Embryonic facial prominence (tissue), 1 donor: ENCODE data around the gene CSGALNACT2.
"Not testable (repeated sequence)": the region's sequence is repeated elsewhere in the genome, so short reads cannot be mapped to it uniquely, and the experiment has no call there.

Experiments
- DNase-seq: peaks from one replicate; pipeline ENCODE4 v3.0.0-alpha.2; 2016; ENCODE audit errors: extremely low spot score

Gene CSGALNACT2

DNA sequence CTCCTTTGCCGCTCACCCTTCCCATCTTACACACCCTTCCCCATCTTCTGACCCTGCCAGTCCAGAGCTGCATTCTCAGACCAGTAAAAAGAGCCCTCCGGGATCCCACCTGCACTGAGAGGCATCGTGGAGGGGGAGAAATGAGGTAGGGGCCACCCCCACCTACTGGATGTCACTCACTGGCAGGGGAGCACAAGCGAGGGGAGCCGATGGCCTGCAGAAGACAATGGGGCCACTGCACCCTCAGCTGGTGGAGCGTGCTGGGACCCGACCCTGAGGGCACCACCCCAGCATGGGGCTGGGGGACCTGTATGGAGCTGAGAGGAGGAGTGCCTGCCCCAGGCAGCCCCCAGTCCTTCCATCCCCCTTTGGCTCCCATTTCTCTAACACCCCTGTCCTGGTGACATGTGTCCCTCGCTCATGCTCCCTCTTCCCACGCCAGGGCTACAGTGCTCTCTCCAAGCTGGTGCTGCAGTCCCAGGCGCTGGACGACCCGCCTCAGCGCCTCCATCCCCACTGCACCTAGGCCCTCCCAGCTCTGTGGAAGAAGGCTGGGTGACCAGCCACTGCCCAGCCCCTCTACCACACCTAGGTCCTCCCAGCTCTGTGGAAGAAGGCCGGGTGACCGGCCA is 78.8 kb downstream of the CSGALNACT2 start:
- DNase-seq = no peak

DNA sequence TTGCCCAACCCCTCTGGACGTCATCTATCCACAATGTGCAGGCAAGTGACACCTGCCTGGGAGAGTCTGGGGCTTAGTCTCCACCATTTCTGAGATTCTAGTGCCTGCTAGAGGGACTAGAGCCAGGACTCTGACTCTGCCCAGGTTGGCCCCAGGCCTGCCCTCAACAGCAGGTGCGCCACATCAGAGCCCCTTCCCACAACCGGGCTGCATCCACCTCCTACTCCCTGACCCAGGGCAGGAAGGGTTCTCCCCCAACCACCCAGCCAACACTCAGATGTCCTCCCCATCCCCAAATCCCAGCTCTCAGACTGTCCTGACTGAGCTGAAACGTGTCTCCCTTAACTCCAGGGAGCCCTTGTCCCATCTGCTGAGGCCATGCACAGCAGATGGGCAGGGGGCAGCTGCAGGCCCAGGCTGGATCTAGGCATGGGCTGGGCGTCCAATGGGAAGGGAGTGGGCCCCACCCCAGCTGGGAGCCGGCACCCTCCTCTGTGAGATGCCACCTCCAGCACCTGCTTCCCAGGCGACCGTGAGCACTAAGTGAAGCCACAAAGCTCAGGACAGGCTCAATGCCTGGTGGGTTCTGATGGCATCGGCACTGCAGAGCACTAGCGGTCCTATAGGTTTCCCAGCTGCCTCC is 79.4 kb downstream of the CSGALNACT2 start:
- no peak for DNase-seq

DNA sequence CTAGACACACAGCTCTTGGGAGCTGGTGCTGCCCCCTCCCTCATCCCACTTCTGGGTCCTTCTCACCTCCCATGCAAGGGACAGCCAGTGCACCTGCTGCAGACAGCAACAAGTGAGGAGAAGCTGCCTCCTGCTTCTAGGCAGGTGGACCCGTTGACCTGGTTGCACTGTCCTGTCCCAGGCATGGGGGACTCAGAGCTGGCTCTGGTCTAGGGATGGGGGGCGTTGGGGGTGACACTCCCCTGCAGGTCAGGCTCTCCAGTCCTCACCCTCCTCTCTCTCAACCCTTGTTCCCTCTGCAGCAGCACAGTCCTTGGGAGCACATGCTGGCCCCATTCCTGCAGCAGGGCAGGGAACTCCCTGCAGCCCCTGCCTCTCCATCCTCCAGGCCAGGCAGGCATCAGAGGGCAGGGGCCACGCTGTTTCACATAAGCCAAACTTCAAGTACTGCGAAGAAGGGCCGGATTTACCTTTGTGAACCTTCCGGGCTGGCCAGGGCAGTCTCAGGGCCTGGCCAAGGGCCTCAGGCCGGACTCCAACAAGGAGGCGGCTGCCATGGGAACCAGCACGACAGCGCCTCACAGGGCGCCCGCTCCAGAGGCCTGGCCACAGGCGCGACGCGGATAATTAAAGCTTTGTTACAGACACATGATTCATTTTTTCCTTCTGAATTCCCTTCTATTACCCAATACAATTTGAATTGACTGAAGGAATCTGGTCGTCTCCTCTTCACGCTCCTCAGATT is 80.1 kb downstream of the CSGALNACT2 start:
- no peak for DNase-seq

DNA sequence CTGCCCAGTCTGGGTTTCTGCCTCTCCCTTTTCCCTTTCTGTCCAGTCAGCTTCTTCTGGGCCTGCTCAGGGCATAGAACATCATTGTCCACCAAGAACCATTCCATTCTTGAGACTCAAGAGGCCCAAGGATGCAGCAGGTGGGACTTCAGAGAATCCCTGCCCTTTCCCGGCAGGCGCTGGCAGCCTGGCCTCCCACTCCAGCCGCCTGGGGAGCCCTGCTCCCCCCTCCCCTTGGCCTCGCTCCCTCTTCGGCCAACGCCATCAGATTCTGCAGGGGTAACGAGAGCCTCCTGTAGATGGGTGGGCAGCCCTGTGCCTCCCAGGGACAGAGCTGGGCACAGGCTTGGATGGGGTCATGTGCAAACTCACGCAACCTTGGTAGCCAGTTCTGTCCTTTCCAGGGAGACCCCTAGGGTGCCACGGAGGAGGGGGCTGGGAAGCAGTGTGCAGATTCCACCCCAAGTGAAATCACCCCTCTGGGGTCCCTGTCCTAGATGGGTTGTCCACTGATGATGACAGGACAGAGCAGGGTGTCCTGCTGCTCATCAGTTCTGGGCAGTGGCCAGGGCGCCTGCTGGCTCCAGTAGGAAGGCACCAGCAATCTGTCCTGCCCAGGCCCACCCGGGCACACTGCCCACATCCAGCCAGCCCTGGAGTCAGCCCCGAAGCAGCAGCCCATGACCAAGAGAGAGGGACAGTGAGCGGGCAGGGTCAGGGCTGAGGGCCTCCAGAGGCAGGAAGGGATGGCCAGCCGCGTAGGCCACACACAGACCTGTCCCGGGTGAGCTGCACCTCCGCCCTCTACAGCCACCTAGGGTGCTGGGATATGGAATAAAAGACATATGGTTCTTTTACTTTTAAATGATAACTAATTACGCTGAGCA is 80.9 kb downstream of the CSGALNACT2 start:
- no peak for DNase-seq

DNA sequence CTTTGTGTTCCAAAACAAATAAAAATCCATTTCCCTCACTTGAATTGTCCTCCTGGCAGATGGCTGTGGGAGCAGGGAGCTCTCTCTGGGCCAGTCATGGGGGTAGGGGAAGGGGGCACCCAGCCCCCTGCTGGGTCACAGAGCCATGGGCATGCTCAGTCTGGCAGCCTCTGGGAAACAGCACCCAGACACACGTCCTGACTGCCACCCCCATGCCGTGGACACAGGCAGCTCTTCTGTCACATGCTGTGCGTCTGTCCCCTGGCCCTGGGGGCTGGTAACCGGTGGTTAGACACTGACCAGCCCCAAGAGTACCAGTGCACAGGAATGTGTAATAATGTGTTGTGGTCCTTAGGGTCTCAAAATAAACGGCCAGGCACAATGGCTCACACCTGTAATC is 81.6 kb downstream of the CSGALNACT2 start:
- DNase-seq = no peak

DNA sequence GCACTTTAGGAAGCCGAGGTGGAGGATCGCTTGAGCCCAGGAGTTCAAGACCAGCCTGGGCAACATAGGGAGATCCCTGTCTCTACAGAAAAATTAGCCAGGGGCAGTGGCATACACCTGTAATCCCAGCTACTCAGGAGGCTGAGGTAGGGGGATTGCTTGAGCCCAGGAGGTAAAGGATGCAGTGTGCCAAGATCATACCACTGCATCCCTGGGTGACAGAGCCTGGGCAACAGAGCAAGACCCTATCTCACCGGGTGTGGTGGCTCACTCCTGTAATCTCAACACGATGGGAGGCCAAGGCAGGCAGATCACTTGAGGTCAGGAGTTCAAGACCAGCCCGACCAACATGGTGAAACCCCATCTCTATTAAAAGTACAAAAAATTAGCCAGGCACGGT is 82.0 kb downstream of the CSGALNACT2 start:
- DNase-seq = not testable (repeated sequence)

DNA sequence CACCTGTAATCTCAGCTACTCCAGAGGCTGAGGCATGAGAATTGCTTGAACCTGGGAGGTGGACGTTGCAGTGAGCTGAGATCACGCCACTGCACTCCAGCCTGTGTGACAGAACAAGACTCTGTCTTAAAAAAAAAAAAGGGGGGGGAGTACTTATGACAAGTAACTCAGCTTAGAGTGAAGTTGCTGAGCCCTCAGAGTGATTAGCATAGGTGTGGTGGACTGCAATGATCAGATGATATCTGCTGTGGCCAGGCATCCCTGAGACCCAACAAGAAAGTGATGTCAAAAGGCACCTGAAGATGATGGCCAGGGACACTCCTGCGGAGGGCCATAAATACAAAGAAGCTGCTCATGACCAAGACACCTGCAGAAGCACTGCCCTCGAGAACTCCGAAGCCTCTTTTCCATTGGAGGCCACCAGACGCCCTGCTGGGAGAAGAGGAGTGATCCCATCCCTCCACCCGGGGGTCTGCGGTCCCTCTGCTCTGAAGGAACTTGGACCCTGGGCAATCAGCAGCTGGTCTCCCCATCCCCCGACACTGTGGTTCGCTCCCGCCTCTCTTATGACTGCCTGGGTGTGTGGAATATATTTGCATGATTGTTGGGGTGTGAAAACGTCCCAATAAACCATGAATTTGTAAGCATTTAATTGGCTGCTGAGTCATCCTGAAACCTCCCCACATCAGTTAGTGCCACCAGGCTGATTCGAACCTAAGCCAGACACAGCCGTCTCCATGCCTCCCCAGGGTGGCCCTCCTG is 82.6 kb downstream of the CSGALNACT2 start:
- no peak for DNase-seq

DNA sequence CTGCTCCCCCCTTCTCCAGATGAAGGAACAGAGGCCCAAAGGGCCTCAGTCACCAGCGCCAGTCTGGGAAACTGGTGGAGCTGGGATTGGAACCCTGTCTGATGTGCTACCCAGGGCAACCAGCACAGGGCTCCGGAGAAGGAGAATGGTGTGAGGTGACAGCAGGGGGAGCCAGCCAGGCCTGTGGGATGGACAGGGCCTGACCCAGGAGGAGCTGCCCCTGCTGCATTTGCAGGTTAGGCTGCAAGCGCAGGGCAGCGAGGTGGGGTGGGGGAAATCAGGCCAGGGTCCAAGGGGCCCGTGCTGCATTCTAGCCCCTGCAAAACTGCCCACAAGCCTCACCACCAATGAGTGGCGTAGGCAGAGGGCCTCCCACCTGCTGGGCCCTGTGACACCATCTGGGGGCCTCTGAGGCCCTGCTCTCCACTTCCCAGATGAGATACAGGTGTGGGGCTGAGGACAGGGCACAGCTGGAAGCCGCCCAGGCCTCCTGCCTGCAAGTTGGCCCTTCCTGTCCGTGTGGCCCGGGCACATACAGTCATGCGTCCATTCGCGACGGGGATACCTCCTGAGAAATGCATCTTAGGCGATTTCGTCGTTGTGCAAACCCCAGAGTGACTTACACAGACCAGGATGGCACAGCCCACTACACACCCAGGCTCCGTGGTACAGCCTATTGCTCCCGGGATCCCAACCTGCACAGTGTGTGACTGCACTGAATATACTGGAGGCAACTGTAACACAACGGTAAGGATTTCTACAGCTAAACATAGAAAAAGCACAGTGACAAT is 83.4 kb downstream of the CSGALNACT2 start:
- DNase-seq = no peak

DNA sequence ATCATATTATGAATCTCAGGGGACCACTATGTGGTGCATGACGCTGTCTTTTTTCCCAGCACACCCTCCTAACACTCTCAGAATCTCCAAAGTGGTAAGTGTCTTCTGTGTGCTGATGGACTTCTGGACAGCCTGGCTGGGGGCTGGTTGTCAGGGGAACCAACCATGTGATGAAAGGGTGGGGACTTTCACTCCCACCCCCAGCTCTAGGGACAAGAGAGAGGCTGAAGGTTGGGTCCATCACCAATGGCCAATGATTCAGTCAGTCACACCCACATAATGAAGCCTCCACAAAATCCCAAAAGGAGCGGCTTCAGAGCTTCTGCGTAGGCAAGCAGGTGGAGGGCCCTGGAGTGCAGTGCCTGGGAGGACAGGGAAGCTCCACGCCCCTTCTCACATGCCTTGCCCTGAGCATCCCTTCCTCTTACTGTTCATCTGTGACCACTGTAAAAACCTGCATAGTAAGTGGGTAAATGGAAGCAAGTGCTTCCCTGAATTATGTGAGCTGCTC is 84.0 kb downstream of the CSGALNACT2 start:
- DNase-seq = no peak

DNA sequence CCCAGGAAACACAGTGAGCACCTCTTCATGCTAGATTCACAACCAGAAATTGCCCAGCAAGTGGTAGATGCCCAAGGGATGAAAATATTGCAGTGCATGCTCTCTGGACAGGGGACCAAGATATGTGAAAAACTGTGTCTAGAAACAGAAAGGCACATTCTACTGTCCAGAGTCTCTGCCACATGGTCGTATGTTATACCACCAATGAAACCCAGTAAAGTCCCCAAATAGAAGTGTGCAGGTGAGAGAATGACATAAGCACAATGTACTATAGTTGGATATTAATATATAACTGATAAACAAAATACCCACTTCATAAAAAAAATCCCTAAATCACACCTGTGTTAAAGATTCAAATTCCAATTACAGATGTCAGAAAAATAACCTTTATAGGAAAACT is 84.8 kb downstream of the CSGALNACT2 start:
- DNase-seq = no peak

DNA sequence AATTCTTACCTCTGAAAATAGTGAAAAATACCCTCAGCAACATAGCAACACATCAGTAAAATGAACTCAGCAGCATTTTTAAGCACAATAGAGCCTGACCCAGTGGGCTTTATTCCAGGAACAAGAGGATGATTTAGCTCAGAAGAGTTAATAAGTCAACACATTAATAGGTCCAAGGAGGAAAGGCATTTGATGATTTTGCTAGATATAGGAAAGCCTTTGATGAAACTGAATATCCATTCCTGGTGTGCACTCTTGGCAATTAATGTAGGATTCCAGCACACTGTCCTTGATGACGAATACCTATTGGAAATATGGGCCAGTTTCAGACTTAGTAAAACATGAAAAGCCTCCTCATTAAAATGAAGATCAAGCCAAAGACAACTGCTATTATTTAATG is 86.1 kb downstream of the CSGALNACT2 start:
- no peak for DNase-seq

DNA sequence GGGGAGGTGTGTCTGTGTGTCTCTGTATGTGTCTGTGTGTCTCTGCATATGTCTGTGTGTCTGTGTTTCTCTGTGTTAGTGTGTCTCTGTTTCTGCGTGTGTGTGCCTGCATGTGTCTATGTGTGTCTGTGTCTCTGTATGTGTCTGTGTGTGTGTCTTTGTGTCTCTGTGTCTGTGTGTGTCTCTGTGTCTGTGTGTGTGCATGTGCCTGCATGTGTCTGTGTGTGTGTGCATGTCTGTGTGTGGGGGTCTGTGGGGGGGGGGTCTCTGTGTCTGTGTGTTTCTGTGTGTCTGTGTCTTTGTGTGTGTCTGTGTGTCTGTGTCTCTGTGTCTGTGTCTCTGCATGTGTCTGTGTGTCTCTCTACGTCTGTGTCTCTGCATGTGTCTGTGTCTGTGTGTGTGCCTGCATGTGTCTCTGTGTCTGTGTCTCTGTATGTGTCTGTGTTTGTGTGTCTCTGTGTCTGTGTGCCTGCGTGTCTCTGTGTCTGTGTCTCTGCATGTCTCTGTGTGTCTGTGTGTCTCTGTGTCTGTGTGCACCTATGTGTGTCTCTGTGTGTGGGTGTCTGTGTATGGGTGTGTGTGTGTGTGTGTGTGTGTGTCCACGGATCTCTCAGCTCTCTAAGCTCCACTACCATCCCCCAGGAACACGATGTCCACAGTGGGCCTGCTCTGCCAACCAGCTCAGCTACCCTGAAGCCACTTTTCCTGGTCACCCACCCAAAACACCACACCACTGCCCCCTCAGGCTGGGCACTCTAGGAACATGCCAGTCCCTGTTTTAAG is 87.0 kb downstream of the CSGALNACT2 start:
- DNase-seq = no peak

DNA sequence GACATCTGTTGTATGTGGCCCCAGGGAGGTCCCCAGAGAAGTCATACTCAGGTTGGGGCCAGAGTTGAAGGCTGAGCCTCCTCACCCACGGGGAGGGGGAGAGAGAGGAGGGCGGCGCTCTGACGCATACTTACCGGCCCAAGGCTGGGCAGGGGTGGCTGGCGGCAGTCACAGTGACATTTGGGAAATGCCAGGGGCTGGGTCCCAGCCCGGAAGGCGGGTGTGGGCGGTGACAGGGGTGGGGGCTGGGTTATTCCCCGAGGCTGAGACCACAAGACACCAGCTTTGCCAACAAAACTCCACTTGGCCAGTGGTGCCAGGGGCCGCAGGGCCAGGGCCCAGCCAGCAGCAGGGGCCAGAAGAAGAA is 87.5 kb downstream of the CSGALNACT2 start:
- DNase-seq = no peak

DNA sequence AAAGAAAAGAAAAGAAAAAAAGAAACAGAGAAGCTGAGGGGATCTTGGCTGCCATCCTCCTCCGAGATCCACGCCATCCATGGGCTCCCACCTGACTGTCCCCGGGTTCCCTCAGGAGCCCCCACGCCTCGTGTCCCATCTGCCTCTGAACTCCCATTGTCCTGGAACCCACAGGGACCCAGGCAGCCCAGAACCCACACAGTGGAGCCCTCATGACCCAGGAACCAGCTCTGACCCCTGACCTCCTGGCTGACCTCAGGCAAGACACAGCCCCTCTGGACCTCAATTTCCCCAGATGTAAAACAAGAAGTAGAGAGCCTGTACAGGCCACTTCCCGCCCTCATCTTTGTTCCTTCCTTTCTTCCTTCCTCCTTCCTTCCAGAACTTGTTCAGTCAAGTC is 88.2 kb downstream of the CSGALNACT2 start:
- no peak for DNase-seq

DNA sequence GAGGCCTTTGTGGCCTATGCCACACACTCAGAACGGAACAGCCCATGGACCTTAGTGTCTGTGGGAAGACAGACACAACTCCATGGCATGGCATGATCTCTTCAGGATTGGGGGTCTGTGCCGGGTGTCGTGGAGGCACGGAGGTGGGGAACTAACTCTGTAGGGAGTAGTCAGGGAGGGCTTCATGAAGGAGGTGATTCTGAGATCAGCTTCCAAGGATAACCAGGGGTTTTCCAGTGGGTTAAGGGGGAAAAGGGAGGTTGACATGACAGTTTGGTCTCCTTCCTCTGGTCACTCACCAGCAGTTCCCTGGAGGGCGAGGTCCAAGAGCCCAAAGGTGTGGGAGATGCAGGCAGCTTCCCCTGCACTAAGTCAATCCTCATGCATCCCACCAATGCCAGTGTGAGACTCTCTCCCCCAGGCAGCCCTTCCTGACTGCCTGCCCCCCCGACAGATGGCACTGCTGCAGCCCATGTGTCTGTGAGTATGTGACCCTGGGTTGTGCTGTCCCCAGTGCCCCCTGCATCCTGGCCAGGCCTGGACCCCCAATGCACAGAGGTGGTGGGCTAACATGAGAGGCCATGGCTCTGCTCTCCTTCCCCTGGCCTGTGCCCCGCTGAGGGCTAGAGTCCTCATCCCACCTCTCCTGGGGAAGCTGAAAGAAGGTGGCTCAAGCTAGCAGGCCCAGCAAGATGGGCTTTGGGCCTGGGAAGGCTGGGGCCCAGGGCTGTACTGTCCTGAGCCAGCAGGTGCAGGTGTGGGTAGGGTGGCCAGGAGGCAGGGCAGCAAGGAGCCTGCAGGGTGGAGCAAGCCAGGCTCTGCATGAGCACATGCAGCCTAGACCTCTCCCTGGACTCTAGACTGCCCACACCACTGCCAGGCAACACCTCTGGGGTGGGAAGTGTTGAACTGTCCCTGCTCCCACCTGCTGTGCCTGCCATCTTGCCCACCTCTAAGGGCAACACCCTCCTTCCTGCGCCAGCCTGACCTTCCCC is 88.9 kb downstream of the CSGALNACT2 start:
- DNase-seq = no peak

DNA sequence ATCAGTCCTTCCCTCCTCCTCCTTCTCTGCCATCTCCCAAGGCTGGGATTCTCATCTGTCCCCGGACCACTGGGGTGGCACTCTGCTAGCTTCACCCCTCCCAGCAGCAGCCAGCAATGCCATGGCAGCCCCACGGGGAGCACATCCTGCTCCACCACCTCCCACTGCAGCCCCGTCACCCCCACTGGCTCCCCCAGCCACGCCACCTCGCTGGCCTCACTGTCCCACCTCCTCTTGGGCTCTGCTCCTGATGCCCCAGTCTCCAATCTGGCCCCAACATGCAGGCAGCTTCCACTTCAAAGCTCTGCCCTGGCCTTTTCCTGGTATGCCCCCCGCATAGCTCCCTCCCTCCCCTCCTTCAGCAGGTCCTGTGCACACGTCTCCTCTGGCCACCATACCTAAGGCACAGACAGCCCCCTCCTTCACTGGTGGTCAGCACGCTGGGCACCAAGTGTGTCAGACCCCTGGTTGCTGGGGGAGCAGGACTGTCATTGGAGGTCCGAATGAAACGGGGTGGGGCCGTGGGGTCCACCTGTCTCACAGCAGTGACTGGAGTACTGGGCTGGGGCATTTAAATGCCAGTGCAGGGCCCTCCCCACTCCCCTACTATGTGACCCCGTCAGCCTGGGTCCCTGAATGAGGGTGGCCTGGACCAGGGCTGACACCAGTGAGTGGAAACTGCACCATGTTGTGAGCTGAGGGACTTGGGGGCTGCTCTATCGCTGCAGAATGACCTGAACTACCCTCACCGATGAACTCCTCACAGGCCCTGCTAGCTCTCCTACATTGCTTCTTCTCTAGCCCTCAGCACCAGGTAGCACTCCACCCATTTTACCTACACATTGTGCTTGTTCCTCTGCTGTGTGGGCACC is 89.9 kb downstream of the CSGALNACT2 start:
- no peak for DNase-seq

DNA sequence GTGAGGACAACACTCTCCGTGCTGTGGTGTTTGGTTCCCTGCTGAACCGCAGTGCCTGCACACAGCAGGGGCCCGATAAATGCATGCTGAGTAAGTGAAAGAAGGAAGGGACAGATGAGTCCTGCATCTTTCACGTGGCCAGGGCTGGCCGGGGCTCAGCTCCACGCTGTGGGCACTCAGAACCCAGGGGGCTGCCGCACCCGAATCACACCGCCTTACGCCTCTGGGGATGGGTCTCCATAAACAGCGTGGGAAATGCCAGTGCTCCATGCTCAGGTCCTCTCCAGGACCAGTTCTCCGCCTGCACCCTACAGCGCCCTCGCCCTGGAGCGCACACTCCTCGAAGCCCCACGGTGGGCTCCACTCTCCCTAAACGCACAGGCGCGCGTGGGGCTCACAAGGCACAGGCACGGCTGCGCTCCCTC is 90.5 kb downstream of the CSGALNACT2 start:
- DNase-seq = no peak
